Hematopoietic multipotent progenitor cell treated with erythropoietin and hydrocortisone succinate and interleukin-3 and kit ligand, for 17 days (in vitro differentiated cells): ENCODE data around the gene MAPK9.
A peak's percentile ranks its signal among the peaks of the same experiment; 100 is the strongest.

Source experiments
- DNase-seq: peaks from one replicate; pipeline ENCODE4 v3.0.0-alpha.2; 2015; ENCODE audit warnings: low spot score

MAPK9 gene

GRCh38 chr5:180205916-180206315 is 86.0 kb downstream of the MAPK9 start:
- DNase-seq = no peak

- no peak for DNase-seq
Measured at GRCh38 chr5:180204276-180204819, 87.5 kb downstream of the MAPK9 start.

- no peak for DNase-seq
Measured at GRCh38 chr5:180202939-180203573, 88.8 kb downstream of the MAPK9 start.

GRCh38 chr5:180201051-180201987 is 90.6 kb downstream of the MAPK9 start:
- DNase-seq = peak; percentile 36

- DNase-seq = no peak
Measured at GRCh38 chr5:180199390-180199789, 92.5 kb downstream of the MAPK9 start.

- no peak for DNase-seq
Measured at GRCh38 chr5:180198208-180198607, 93.7 kb downstream of the MAPK9 start.

GRCh38 chr5:180197016-180197702 is 94.7 kb downstream of the MAPK9 start:
- no peak for DNase-seq

GRCh38 chr5:180194410-180195345 is 97.2 kb downstream of the MAPK9 start:
- no peak for DNase-seq

- no peak for DNase-seq
Measured at GRCh38 chr5:180193749-180194375, 98.0 kb downstream of the MAPK9 start.

GRCh38 chr5:180191716-180192115 is 100.2 kb downstream of the MAPK9 start:
- DNase-seq = no peak

- no peak for DNase-seq
Measured at GRCh38 chr5:180187767-180188166, 104.1 kb downstream of the MAPK9 start.
